Activated CD4-positive, alpha-beta memory T cell treated with anti-CD3 and anti-CD28 coated beads for 36 hours (primary cell): ENCODE data around the gene RPL39L. TPM values are rescaled to one million over a fixed set of nuclear protein-coding genes. Genes with fewer than 3 reads are reported as not detected.

Experiments
- CTCF ChIA-PET: fragments of 350-600 bp; sonication (Branson Sonifier 250); formaldehyde crosslinking; loops from one replicate; lab custom pipeline; 2021; ENCODE audit warnings: antibody characterized with exemption, inconsistent platforms; lab: Charles Lee
- POLR2A ChIA-PET: fragments of 350-600 bp; sonication (Branson Sonifier 250); formaldehyde crosslinking; loops from one replicate; lab custom pipeline; 2021; ENCODE audit warnings: antibody characterized with exemption; lab: Charles Lee
- DNase-seq: peaks from one replicate; pipeline ENCODE4 v3.0.0-alpha.2; 2020
- H3K27ac Mint-ChIP-seq: one replicate; pipeline ENCODE4 v1.8.0; 2021; ENCODE audit warnings: mixed read lengths
- H3K27me3 Mint-ChIP-seq: one replicate; pipeline ENCODE4 v1.8.0; 2021; ENCODE audit warnings: mixed read lengths
- H3K36me3 Mint-ChIP-seq: one replicate; pipeline ENCODE4 v1.8.0; 2021; ENCODE audit warnings: mixed read lengths
- H3K4me1 Mint-ChIP-seq: one replicate; pipeline ENCODE4 v1.8.0; 2021; ENCODE audit warnings: low read depth, mixed read lengths
- H3K4me3 Mint-ChIP-seq: one replicate; pipeline ENCODE4 v1.8.0; 2021; ENCODE audit warnings: mild to moderate bottlenecking, mixed read lengths
- H3K9me3 Mint-ChIP-seq: one replicate; pipeline ENCODE4 v1.8.0; 2021; ENCODE audit warnings: mixed read lengths
- intact Hi-C: fragments of 100-400 bp; cut with micrococcal nuclease; formaldehyde crosslinking; loops from one replicate; pipeline ENCODE4 v1.15.1; 2023
- total RNA-seq, 2 experiments: library from RNA; stranded (reverse); gene quantifications; one replicate each; pipeline ENCODE4 v1.2.3, GENCODE V29; 2021

RPL39L gene
- total RNA-seq, 2 experiments from 2014 or later: 22.5 to 25.2 TPM

GRCh38 chr3:187077085-187077484 is 62.2 kb downstream of the RPL39L start:
- no peak for DNase-seq
- Mint-ChIP-seq H3K27me3 (no peaks in the 10 kb centered on the region), H3K27ac (no peak overlapping the region), H3K36me3 (peaks cover 48% of the 10 kb centered on the region), H3K4me1 (no peaks in the 10 kb centered on the region), H3K4me3 (no peak overlapping the region), H3K9me3 (no peaks in the 10 kb centered on the region)
- intact Hi-C loops: no loop called here
- CTCF ChIA-PET: no interaction called here
- POLR2A ChIA-PET: no interaction called here

GRCh38 chr3:187076297-187076696 is 63.0 kb downstream of the RPL39L start:
- Mint-ChIP-seq H3K4me1 (no peaks in the 10 kb centered on the region), H3K27ac (peak overlapping the region; percentile 55)

GRCh38 chr3:187074846-187075245 is 64.5 kb downstream of the RPL39L start:
- H3K9me3 Mint-ChIP-seq: no peaks in the 10 kb centered on the region
- intact Hi-C loops: no loop called here
- peaks cover 57% of the 10 kb centered on the region for H3K36me3 Mint-ChIP-seq
- H3K4me3 Mint-ChIP-seq: no peak overlapping the region
- DNase-seq: no peak
- peaks cover 6% of the 10 kb centered on the region for H3K4me1 Mint-ChIP-seq
- ChIA-PET CTCF (interaction anchor here (1.0 to 1.4 kb wide), 2 partner anchors 49 to 76 kb away, joined by 3 read pairs; no protein-coding TSS in a partner anchor), POLR2A (no interaction called here)
- no peaks in the 10 kb centered on the region for H3K27me3 Mint-ChIP-seq
- H3K27ac Mint-ChIP-seq: no peak overlapping the region

More at GRCh38 chr3:187076297-187076696, 63.0 kb downstream of the RPL39L start:
- no peaks in the 10 kb centered on the region for H3K27me3 Mint-ChIP-seq
- no peak for DNase-seq
- peaks cover 49% of the 10 kb centered on the region for H3K36me3 Mint-ChIP-seq
- ChIA-PET CTCF (no interaction called here), POLR2A (no interaction called here)
- intact Hi-C loops: no loop called here
- no peaks in the 10 kb centered on the region for H3K9me3 Mint-ChIP-seq
- no peak overlapping the region for H3K4me3 Mint-ChIP-seq

GRCh38 chr3:187073581-187074098 is 65.7 kb downstream of the RPL39L start:
- H3K9me3 Mint-ChIP-seq: no peaks in the 10 kb centered on the region
- POLR2A ChIA-PET: no interaction called here
- H3K4me1 Mint-ChIP-seq: peaks cover 9% of the 10 kb centered on the region
- no peak overlapping the region for H3K4me3 Mint-ChIP-seq
- no peak overlapping the region for H3K27ac Mint-ChIP-seq
- H3K27me3 Mint-ChIP-seq: no peaks in the 10 kb centered on the region
- DNase-seq: no peak
- CTCF ChIA-PET: interaction anchor here (1.4 to 1.7 kb wide), 2 partner anchors 48 to 224 kb away, joined by 3 to 5 read pairs; no protein-coding TSS in a partner anchor
- intact Hi-C loops: no loop called here
- H3K36me3 Mint-ChIP-seq: peaks cover 68% of the 10 kb centered on the region

GRCh38 chr3:187072511-187072910 is 66.8 kb downstream of the RPL39L start:
- H3K4me3 Mint-ChIP-seq: no peak overlapping the region
- ChIA-PET CTCF (interaction anchor here (1.2 kb wide), 1 partner anchor 45 kb away, joined by 3 read pairs; no protein-coding TSS in a partner anchor), POLR2A (no interaction called here)
- H3K27me3 Mint-ChIP-seq: no peaks in the 10 kb centered on the region
- peak overlapping the region; percentile 56 for H3K27ac Mint-ChIP-seq
- H3K9me3 Mint-ChIP-seq: no peaks in the 10 kb centered on the region
- intact Hi-C loops: no loop called here
- H3K4me1 Mint-ChIP-seq: peaks cover 11% of the 10 kb centered on the region
- peaks cover 69% of the 10 kb centered on the region for H3K36me3 Mint-ChIP-seq
- DNase-seq: no peak

GRCh38 chr3:187072102-187072501 is 67.2 kb downstream of the RPL39L start:
- Mint-ChIP-seq H3K9me3 (no peaks in the 10 kb centered on the region), H3K27ac (no peak overlapping the region), H3K4me1 (peaks cover 14% of the 10 kb centered on the region), H3K4me3 (no peak overlapping the region), H3K27me3 (no peaks in the 10 kb centered on the region), H3K36me3 (peaks cover 70% of the 10 kb centered on the region)
- DNase-seq: no peak
- intact Hi-C loops: no loop called here
- CTCF ChIA-PET: interaction anchor here (1.2 kb wide), 1 partner anchor 44 kb away, joined by 3 read pairs; no protein-coding TSS in a partner anchor
- POLR2A ChIA-PET: no interaction called here

Other genes with a start within 250 kb of the RPL39L start
- 100 to 1,000 TPM in 1 of 2 experiments, 10 to 100 TPM in 1; 99.9 to 113 TPM for gene ST6GAL1, start 209.0 kb downstream of the RPL39L start, total RNA-seq
- not detected for gene RTP1, start 58.0 kb upstream of the RPL39L start, total RNA-seq
- not detected for gene MASP1, start 152.2 kb upstream of the RPL39L start, total RNA-seq
- 1 to 10 TPM; 1.7 to 2.7 TPM for gene RTP4, start 228.9 kb upstream of the RPL39L start, total RNA-seq